IPS DF 19.7 (cell line): ENCODE data around the gene ASB6.
"Not testable (repeated sequence)": the region's sequence is repeated elsewhere in the genome, so short reads cannot be mapped to it uniquely, and the experiment has no call there.

ENCODE experiments used
- DNase-seq: peaks from one replicate; pipeline ENCODE4 v3.0.0-alpha.2; 2013; ENCODE audit warnings: low read depth, low spot score

ASB6 gene

GRCh38 chr9:129608561-129609481, 33.1 kb downstream of the ASB6 start:
- no peak for DNase-seq

GRCh38 chr9:129607027-129607387, 34.9 kb downstream of the ASB6 start:
- no peak for DNase-seq

- DNase-seq, result no peak
Measured at GRCh38 chr9:129606161-129607026, 35.6 kb downstream of the ASB6 start.

GRCh38 chr9:129604766-129605163, 37.2 kb downstream of the ASB6 start:
- no peak for DNase-seq

- DNase-seq, result no peak
Measured at GRCh38 chr9:129604056-129604765, 37.7 kb downstream of the ASB6 start.

- DNase-seq, result no peak
Measured at GRCh38 chr9:129602598-129603415, 39.1 kb downstream of the ASB6 start.

GRCh38 chr9:129601082-129601674, 40.8 kb downstream of the ASB6 start:
- DNase-seq, result no peak

GRCh38 chr9:129598089-129598596, 43.8 kb downstream of the ASB6 start:
- no peak for DNase-seq

- DNase-seq, result no peak
Measured at GRCh38 chr9:129597355-129598088, 44.4 kb downstream of the ASB6 start.

- no peak for DNase-seq
Measured at GRCh38 chr9:129596541-129597331, 45.2 kb downstream of the ASB6 start.

GRCh38 chr9:129595903-129596540, 45.9 kb downstream of the ASB6 start:
- no peak for DNase-seq

GRCh38 chr9:129595311-129595741, 46.6 kb downstream of the ASB6 start:
- no peak for DNase-seq

- DNase-seq, result no peak
Measured at GRCh38 chr9:129594632-129595031, 47.3 kb downstream of the ASB6 start.

- DNase-seq, result not testable (repeated sequence)
Measured at GRCh38 chr9:129592790-129593189, 49.2 kb downstream of the ASB6 start.

- no peak for DNase-seq
Measured at GRCh38 chr9:129591916-129592315, 50.0 kb downstream of the ASB6 start.

GRCh38 chr9:129590466-129590865, 51.5 kb downstream of the ASB6 start:
- no peak for DNase-seq

GRCh38 chr9:129587487-129588262, 54.3 kb downstream of the ASB6 start:
- no peak for DNase-seq

GRCh38 chr9:129586685-129587084, 55.3 kb downstream of the ASB6 start:
- no peak for DNase-seq
